T-helper 22 cell (primary cell): ENCODE data around the gene ARHGEF1.

ENCODE experiments used
- DNase-seq: peaks from one replicate; pipeline ENCODE4 v3.0.0-alpha.2; 2020; ENCODE audit warnings: low read depth

Gene ARHGEF1

DNA sequence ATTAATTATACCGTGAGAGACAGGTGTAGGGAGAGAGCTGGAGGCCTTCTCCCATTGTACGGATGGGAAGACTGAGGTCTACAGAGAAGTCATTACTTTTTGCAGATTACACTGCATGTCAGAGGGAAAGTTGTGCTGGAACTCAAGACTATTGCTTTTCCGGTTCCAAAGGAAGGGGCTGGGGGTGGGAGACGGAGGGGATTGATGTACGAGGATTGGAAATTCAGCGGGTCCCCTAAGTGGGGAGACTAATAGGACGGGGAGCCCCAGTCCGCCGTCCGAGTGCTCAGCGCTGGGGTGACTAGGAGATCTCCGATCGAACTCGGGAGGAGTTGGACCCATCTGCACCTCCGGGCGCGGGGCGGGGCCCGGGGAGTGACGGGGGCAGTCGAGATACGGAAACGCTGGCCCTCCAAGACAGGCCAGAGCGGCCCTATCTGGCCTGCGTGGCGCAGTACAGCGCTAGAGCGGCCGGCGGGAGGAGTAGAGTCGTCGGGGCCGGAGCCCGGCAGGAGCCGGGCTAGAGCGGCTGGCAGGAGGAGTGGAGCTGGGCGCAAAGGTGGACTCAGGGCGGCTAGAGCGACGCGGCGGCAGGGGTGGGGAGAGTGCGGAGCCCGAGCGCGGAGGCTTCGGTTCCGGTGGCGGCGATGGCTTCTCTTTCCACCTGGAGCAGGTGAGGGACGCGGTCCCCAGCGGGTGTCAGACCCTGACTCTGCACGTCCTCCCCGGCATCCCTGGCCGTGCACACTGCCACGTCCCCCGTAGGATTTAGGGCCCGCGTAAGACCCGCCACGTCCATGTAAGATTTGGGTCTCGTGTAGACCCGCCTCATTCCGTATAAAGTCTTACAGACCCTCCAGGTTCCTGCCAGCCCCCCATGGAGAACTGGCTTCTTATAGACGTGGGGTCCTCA is 1.1 kb downstream of the ARHGEF1 start:
- DNase-seq: peak; percentile 66

GRCh38 chr19:41886761-41887710 is 4.1 kb downstream of the ARHGEF1 start:
- peak; percentile 63 for DNase-seq

DNA sequence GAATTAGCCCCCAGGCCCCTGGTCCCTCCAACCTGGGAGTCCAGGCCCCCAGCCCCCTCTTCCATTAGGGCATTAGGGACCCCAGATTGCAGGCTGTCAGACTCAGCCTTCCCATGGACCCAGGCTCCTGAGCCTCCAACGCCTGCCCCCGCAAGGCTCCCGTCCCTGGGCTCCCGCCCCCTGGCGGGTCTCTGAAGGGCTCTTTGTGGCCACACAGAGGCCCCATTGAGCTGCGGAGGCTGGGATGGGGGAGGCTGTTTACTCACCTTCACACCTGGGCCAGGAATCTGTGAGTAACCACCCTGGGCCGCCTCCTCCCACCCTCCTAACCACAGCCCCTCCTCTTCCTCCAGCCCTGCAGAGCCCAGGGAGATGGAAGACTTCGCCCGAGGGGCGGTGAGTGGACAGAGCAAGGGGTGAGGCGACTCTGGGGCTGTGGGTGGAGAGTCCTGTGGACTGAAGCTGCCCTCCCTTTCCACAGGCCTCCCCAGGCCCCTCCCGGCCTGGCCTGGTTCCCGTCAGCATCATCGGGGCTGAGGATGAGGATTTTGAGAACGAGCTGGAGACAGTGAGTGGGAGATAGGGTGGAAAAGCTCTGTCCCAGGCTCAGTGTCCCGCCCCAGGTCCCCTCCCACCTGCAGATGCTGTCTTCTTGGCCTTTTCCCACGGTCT is 4.9 kb downstream of the ARHGEF1 start:
- DNase-seq: peak; percentile 75

- no peak for DNase-seq
Measured at GRCh38 chr19:41888926-41889325, 5.9 kb downstream of the ARHGEF1 start.

GRCh38 chr19:41889896-41890295 is 6.9 kb downstream of the ARHGEF1 start:
- DNase-seq: no peak

- DNase-seq: no peak
Measured at GRCh38 chr19:41890936-41891335, 8.0 kb downstream of the ARHGEF1 start.

DNA sequence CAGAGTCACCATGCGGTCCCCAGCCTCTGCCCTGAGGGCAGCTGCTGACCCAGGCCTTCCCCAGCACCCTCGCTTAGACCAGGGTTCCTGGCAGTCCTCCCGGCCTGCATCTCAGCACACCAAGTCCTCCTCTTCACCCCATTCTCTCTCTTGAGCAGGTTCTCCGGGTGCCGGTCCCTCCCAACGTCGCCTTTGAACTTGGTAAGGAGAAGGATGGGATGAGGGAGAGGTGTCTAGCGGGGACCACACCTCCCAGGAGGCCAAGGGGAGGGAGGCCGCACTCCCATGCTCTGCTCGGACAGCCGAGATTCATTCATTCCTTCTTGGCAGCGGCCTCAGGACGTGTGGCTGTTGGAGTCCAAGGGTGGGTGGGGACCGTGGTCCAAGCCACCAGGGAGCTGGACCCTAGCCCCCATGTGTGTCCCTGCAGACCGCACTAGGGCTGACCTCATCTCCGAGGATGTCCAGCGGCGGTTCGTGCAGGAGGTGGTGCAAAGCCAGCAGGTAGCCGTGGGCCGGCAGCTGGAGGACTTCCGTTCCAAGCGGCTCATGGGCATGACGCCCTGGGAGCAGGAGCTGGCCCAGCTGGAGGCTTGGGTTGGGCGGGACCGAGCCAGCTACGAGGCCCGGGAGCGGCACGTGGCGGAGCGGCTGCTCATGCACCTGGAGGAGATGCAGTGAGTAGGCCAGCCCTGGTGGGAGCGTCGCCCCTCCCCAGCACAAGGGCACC is 9.4 kb downstream of the ARHGEF1 start:
- DNase-seq: no peak

DNA sequence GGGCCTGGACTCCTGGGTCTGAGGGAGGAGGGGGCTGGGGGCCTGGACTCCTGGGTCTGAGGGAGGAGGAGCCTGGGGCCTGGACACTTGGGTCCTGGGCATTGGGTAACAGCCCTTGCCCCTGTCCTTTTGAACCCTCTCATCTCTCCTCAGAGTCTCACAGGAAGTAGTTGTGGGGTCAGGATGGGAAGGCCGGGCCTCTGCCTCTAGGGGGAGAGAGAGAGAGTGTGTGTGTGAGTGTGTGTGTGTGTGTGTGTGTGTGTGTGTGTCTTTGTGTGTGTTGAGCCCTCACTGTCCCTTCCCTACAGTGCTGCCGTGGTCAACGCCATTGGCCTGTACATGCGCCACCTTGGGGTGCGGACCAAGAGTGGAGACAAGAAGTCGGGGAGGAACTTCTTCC is 10.9 kb downstream of the ARHGEF1 start:
- DNase-seq: no peak

GRCh38 chr19:41894350-41894749 is 11.4 kb downstream of the ARHGEF1 start:
- no peak for DNase-seq

DNA sequence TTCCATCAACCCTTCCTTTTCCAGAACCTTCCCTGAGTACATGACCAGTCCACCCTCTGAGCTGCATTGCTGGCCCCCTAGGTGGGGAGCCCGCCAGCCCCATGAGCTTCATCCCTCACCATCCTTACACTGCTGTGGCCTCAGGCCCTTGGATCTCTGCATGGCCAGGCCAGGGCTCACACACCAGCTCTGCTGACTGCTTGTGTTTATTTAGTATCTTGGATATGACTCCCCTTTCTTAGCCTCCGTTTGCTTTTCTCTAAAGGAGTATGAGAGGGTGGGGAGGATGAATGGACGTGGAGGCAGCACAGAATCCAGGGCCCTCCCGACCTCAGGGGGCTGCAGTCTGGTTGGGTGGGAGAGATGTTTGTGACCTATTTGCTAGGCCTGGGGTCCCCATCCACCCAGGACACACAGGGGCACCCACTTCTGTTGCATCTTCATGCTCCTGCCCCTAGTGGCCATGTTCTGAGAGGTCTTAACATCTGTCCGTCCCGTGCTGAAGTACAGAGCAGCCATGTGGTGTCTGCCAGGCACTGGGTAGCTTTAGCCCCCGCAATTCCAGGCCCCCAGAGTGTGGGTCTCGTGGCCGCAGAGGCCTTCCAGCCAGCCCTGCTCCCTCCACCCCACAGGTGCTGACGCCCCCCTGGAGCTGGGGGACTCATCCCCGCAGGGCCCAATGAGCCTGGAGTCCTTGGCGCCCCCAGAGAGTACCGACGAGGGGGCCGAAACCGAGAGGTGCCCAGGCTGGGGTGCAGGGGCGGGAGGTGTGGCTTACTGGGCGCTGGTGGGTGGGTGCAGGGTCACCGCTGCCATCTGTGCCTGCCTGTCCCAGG is 13.0 kb downstream of the ARHGEF1 start:
- DNase-seq: no peak

GRCh38 chr19:41896581-41896942 is 13.6 kb downstream of the ARHGEF1 start:
- no peak for DNase-seq

- no peak for DNase-seq
Measured at GRCh38 chr19:41897181-41897580, 14.2 kb downstream of the ARHGEF1 start.

DNA sequence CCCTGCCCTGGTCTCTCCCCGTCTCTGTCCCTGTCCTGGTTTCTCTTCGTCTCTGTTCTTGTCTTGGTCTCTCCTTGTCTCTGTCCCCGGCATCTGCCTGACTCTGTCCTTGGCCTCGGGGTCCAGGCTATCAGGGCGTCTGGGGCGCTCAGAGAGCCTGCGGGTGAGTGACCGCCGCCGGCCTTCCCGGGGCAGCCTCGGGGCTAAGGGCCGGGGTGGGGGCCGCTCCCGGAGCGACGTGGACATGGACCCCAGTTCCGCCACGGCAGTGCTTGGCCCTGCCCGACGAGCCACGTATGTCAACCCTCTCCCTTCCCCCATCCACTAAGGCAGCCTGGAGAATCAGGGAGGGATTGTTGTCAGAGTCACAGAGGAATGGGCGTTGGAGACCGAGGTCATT is 14.8 kb downstream of the ARHGEF1 start:
- DNase-seq: no peak

DNA sequence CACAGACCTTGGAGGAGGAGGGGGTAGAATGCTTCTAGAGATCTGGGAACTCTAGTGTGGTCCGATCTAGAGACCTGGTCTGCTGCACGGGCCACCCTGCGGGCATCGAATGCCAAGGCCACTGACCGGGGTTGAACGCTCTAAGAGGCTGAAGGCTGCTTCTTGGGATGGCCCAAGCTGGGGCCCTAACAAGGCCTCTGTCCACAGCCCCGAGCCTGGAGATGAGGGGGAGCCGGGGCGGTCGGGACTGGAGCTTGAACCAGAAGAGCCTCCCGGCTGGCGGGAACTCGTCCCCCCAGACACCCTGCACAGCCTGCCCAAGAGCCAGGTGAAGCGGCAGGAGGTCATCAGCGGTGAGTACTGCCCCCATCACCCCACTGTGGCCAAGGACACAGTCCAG is 15.3 kb downstream of the ARHGEF1 start:
- no peak for DNase-seq

DNA sequence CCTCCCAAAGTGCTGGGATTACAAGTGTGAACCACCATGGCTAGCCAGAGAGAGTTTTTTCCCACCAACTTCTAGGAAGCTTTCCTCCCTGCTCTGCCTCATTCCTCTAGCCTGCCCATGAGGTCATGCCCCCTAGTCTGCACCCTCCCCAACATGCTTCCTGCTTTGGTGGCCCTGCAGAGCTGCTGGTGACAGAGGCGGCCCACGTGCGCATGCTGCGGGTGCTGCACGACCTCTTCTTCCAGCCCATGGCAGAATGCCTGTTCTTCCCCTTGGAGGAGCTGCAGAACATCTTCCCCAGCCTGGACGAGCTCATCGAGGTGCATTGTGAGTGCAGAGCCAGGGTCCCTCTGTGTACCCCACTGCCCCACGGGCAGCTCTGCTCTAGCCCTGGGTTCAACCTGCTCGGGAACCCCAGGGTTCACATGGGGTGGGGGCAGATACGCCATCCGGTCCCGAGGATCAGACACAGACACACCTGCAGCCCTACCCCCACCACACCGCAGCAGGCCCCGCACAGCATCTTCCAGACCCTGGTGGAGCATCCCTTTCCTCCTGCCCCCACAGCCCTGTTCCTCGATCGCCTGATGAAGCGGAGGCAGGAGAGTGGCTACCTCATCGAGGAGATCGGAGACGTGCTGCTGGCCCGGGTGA is 18.9 kb downstream of the ARHGEF1 start:
- DNase-seq: no peak

DNA sequence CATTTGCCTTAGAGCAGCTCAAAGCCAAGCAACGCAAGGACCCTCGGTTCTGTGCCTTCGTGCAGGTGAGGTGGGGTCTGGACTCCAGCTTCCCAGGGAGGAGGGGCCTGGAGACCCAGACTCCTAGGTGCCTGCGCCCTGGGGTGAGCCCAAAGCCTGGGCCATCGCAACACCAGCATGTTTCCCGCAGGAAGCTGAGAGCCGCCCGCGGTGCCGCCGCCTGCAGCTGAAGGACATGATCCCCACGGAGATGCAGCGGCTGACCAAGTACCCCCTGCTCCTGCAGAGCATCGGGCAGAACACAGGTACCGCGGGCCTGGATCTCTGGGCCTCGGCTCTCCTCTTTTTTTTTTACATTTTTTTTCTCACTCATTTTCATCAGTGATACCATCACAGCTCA is 19.6 kb downstream of the ARHGEF1 start:
- no peak for DNase-seq

DNA sequence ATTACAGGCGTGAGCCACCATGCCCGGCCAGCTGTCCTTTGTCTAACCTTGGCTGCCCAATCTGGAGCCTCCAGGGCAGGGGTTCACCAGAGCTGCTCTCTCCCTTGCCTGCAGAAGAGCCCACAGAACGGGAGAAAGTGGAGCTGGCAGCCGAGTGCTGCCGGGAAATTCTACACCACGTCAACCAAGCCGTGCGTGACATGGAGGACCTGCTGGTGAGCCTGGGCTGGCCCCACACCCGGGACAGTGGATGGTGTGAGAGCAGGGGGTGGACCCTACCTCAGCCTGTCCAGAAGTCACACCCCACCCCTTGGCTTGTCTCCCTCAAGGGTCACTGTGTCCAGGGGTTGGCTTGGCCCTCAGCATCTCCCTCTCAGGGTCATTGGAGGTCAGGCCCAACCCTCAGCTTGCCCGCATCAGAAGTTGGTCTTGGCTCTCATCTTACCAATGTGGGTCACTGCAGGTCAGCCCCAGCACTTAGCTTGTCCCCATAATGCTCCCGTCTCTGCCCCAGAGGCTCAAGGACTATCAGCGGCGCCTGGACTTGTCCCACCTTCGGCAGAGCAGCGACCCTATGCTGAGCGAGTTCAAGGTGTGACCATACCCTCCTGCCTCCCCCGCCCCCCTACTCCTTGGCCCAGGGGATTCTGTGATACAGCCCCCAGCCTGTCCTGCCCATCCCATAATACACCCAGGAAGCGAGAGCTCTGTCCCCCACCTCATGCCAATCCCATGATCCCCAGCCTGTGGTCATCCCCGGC is 20.4 kb downstream of the ARHGEF1 start:
- DNase-seq: no peak

DNA sequence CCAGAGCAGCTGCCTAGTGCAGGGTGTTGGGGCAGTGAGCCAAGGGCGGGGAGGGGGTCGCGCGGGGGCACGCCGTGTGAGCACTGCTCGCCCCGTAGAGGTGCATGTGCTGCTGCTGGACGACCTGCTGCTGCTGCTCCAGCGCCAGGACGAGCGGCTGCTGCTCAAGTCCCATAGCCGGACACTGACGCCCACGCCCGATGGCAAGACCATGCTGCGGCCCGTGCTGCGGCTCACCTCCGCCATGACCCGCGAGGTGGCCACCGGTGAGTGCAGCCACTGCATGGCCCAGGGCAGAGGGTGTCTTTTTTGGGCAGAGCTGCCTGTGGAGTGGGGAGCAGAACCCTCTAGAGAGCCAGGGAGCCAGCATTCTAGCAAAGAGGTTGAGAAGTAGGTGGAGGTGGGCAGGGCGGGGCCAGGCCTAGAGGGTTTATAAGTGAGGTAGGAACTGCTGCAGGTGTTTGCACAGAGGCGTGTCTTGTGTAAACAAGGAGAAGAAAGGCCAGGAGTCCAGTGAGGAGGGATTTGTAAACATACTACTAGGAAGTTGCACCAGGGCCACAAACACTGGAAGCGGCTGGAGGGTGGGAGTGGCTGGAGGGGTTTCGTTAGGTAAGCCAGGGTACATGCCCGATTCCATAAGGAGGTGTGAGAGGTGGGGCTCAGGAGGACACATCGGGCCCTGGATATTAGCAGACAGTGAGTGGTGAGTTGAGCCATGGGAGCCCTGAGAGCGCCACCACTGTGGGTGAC is 21.3 kb downstream of the ARHGEF1 start:
- DNase-seq: no peak
